Activated T-cell treated with anti-CD3 and anti-CD28 coated beads, Interleukin-2, amount 50 U/mL, for 1 hour (primary cell): ENCODE measurements around the gene CITED4.

Experiments
- DNase-seq: peaks from one replicate; pipeline ENCODE4 v3.0.0-alpha.2; 2020

Gene CITED4

DNA sequence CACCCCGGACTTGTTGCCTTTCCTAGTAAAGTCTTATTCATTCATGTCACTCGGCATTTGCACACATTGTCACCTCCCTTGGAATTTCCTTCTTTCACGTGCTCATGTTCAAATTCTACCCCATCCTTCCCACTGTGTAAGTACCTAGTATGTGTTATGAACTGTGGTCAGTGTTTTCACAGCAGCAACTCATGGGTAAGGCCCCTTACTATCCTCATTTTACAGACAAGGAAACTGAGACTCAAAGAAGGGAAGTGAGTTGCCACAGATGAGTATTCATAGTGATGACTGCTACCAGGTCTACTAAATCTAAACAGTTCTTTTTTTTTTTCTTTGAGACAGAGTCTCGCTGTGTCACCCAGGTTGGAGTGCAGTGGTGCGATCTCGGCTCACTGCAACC lies 10.5 kb downstream of the CITED4 start:
- no peak for DNase-seq

DNA sequence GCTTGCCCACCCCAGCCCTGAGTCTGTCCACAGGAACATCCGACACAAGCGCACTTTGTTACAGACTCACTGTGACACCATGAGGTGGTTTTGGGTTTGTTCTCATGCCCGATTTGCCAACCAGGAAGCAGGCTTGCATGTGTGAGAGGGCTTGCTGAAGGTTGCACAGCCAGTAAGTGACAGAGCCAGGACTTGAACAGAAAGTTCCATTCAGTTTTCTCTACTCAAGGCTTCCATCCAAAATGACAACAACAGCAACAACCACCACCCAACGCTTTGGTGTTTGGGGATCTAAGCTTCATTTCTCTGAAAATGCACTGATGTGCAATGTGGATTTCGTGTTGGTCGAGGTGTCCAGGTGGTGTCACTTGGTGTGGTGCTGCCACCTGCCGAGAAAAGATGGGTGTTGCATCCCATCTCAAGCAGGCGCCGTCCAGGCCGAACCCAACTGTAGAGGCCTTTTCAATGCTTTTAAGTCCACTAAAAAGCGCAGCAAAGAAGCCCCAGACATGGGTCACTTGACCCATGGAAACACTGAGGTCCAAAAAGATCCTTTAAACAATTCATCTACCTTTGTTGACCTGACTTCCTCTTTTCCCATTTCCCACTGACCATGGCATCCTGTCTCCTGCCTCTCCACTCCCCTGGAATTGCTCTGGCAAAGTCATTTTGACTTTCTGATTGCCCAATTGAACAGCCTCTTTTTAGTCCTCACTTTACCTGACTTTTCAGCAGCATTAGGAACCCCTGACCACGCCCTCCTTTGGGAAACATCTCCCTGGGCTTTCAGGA lies 12.2 kb downstream of the CITED4 start:
- peak; percentile 83 for DNase-seq

DNA sequence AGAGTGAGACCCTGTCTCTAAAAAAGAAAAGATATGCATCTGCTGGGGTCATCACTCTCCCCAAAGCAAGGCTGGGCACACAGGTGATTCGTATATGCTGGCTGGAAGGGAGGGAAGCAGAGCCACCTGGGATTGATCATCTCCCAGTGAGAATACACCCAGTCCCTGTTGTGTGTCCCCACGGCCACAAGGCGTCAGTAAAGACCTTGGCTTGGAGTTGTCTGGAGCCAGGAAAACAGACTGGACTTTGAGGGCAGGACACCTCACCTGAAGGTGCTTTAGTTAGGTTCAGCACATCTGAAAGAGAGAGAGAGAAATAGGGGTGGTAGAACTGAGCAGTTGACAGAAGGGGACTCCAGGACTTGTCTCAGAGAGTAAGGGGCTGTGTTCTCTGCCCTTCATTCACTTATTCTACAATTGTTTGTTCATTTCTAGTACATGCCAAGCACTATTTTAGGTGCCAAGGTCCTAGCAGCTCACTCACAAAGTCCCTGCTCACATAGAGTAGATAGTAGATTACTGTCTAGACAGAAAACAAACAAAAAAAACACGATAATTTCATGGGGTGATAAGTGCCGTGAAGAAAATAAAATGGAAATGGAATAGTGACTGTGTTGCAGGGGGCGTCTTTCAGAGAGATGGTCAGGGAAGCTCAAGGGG lies 13.5 kb downstream of the CITED4 start:
- no peak for DNase-seq

DNA sequence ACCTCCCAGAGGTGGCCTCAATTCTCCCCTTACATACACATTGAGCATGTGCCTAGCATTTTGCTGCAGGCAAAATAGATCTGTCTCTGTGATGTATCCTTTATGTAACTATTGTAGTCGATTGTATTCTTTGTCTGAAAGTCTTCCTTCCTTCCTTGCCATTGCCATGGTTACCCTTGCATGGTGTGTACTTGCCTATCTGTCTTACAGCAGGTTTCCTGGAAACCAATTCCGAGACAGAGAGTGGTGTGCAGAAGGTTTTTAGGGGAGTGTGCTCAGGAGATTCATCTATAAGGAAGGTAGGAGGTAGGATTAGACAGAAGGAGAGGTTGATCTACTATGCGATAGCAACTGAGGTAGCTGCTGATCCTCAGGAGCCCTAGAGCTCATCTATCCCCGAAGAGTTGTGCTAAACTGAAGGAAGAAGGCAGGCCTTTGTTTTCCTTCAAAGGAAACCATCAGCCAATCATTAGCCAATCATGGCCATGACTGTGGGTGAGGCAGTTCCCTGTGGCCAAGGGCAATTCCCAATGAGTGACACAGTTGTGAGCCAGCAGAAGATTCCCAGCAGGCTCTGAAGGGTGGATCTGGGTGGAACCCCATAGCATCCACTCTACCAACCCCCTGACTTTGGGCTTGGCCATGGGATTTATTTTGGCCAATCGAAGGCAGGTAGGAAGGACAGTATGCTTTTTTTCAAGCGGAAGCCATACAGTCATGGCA lies 15.0 kb downstream of the CITED4 start:
- DNase-seq, result no peak

DNA sequence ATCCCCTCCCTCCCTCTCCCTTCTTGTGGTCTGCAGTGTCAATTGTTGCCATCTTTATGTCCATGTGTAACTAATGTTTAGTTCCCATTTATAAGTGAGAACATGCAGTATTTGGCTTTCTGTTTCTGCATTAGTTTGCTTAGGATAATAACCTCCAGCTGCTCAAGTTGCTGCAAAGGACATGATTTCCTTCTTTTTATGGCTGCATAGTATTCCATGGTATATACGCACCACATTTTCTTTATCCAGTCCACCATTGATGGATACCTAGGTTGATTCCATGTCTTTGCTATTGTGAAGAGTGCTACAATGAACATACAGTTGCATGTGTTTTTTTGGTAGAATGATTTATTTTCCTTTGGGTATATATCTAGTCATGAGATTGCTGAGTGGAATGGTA lies 16.3 kb downstream of the CITED4 start:
- no peak for DNase-seq

DNA sequence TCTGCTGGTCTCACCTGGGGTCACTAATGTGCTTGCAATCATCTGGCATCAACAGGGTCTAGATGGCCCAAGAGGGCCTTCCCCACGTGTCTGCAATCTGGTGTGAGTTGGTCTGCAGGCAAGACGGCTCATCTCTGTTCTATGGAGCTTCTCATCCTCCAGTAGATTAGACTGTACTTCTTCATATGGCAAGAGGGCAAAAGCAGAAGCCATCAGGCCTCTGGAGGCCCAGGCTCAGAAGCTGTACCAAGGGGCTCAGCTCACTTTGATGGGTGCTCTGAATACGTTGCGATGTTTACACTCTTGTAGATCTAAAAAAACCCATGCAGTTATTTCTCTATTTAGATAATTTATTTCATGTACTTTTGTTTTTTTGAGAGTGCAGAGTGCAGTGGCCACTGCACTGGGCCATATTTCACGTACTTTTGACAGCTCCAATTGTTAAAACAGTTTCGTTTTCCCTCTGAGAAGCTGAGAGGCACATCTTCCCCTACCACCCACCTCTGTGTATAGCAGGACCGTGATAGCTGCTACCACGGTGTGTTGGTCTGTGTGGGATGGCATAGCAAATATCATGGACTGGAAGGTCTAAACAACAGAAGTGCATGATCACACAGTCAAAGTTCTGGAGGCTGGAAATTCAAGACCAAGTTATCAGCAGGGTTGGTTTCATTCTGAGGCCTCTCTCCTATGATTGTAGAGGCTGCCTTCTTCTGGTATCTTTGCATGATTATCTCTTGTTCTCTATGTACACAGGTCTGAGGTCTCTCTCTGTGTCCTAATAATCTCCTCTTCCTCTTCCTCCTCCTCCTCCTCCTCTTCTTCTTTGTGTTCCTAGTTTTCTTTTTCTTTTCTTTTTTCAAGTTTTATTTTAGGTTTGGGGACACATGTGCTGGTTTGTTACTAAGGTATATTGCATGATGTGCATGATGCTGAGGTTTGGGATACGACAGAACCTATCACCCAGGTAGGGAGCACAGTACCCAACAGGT lies 17.0 kb downstream of the CITED4 start:
- DNase-seq, result no peak

DNA sequence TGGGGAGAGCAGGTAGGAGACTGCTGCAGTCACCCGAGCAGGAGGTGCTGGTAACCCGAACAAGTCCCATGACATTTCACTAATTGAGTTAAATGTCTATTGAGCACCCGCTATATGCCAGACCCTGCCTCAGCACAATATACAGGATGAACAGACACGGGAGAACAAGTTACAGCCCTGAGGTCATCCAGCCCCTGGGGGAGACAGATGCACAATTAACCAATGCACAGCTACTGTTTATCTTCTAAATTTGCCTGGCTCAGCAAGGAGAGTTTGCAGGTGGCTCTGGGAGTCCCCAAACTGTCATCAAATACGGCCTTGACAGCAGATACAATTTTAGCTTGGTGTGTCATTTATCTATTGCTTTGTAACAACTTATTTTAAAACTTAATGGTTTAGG lies 18.1 kb downstream of the CITED4 start:
- no peak for DNase-seq

DNA sequence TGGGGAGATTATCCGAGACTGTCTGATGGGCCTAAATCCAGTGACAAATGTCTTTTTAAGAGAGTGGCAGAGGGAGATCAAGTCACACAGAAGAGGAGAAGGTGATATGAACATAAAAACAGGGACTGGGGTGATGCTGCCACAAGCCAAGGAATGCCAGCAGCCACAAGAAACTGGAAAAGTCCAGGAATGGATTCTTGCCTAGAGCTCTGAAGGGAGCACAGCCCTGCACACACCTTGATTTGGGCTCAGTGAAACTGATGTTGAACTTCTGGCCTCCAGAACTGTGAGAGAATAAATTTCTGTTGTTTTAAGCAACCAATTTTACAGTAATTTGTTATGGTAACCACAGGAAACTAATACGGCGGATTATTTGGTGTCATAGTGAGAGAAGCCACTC lies 19.5 kb downstream of the CITED4 start:
- no peak for DNase-seq

DNA sequence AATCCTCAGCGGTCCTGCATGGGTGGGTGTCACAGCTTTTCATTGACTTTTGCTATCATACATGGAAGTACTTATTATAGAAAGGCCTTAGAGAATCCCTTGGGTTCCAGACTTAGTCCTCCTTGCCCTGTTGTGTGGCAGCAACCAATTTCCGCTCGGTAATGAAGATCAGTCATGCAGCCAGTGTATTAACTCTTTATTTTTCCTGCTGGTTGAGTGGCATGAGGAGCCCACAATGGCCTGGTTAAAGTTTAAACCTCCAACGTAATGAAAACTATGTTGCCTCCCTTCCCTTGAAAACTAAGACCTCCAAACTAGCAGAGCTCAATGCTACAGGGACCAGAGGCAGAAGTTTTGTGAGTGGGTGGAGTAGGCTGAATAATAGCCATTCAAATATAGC lies 20.0 kb downstream of the CITED4 start:
- DNase-seq, result no peak

DNA sequence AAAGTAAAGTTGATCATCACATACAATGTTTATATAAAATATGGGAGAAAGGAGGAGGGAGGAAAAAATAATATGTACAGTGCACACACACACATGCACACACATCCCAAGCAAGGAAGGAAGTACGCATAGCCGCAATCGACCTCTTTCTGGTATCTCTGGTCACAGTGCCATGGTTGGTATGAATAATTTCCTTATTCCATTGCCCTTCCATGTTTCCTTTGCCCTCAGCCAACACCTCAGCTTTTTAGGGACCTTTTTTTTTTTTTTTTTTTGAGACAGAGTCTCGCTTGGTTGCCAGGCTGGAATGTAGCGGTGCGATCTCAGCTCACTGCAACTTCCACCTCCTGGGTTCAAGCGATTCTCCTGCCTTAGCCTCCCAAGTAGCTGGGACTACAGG lies 20.6 kb downstream of the CITED4 start:
- DNase-seq, result no peak

DNA sequence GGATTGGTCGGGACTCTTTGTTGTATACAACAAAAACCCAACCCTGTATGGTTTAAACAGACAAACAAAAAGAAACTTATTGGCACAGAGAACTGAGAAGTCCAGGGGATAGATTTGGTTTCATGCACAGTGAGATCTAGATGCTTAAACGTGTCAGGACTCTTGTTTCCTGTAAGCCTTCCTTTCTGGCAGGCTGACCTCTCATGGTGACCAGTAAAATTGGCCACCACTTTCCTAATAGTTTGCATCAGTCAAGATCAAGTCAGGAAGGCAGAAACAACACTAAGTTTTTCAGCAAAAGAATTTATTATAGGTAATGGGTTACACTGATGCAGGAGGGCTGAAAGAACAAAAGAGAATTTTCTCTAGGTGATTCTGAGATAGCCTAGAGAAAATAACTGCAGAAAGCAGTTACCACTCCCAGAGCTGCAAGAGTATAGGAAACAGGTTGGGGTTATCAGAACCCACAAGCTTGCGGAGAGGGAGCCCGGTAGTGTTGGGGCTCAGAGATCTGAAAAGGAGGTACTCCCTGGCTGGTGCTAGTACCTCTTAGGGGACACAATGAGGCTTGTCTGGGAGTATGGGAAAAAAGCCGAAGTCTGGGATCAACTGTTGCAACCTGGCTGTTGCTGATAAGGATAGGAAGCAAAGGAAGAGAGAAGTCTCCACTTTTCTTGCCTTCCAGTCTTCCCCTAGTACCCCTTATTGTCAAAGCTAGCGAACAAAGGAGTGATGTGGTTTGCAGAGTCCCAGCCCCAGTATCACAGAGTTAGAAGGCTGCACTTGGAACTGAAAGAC lies 21.4 kb downstream of the CITED4 start:
- no peak for DNase-seq

DNA sequence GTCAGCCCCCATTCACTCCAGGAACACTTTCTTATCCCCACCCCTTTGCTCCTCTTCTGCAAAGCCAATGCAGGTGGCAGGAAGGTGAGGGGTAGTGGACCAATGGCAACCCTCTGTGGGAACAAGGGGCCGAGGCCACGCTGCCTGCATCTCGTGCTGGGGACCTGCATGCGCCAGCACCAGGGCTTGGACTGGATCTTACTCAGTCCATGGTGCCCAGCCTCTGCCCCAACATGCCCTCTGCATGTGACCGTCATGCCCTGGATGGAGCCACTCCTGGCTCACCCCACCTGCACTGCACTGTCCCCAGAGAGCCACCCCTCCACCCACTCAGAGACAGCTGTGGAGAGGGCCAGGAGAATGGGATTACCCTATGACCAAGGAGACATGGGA lies 22.2 kb downstream of the CITED4 start:
- no peak for DNase-seq

DNA sequence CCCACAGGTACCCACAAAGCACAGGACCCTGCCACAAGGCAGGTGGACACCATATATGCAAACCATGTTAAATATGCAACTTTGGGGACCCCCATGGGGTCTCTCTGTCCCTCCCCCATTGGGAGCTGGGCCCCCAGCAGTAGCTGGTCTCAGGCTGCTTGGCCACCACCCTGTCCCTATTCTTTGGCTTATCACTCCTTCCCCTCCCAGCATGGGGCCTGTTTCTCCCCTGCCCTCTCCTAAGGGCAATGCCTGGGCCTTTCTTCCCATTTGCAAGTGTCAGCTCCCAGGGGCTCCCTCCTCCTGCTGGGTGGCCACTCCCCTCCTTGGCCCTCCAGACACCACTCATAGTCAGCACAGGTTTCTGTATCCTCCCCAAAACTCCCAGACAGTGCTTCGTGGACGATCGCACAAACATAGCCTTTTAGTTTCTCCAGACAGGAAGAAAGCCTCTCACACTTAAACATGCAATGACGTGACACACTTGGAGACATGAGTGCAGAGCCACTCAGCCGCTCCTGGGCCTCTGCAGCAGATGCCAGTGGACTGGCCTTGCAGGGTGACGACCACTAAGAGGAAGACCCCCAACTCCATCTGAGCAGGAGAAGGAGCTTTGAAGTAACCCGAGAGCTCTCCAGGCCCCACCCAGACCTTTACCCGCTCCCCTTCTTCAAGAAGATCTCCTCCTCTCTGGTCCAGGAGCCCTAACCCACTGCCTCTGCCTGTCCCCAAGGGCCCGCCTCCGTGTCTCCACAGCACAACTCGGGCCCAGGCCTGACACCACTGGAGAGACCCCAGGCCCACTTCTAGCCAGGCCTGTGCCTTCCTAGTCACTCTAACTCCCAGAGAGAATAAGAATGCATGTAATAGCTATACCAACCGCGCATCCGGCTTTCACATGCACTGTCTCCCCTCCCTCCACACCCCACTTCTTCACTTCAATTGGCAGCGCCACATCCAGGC lies 22.9 kb downstream of the CITED4 start:
- DNase-seq, result no peak

DNA sequence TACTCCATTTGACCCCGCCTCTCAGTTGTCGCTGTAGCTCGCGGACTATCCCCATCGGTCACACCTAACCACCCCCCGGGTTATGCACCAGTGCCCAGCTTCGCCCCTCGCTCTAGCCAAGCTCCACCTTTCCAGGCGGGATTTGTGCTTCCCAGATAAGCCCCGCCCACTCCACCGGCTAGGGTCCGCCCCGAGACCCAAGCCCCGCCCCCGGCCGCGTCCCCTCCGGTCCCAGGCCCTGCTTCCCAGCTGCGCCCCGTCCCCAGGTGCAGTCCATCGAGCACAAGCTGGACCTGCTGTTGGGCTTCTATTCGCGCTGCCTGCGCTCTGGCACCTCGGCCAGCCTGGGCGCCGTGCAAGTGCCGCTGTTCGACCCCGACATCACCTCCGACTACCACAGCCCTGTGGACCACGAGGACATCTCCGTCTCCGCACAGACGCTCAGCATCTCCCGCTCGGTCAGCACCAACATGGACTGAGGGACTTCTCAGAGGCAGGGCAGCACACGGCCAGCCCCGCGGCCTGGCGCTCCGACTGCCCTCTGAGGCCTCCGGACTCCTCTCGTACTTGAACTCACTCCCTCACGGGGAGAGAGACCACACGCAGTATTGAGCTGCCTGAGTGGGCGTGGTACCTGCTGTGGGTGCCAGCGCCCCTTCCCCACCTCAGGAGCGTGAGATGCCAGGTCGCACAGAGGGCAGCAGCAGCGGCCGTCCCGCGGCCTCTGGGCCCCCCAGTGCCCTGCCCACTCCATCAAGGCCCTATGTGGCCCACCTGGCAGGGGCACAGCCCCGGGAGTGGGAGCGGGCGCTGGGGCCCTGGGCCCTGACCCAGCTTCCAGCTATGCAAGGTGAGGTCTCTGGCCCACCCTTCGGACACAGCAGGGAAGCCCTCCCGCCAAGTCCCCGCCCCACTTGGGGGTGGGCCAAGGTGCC lies 23.9 kb downstream of the CITED4 start:
- no peak for DNase-seq

DNA sequence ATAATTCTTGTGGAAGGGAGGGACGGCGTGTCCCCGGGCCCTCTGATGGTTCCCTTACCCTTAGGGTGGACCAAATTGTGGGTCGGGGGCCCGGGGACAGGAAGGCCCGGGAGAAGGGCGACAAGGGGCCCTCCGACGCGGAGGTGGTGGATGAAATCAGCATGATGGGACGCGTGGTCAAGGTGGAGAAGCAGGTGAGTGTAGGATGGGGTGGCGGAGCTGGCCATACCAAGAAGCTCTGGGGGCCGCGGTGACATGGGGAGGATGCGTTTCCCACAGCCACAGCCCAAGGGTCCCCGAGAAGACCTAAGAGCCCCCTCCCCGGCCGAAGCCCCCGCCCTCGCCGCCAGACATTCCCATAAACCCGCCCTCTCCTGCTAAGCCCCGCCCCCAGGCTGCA lies 24.6 kb downstream of the CITED4 start:
- no peak for DNase-seq

DNA sequence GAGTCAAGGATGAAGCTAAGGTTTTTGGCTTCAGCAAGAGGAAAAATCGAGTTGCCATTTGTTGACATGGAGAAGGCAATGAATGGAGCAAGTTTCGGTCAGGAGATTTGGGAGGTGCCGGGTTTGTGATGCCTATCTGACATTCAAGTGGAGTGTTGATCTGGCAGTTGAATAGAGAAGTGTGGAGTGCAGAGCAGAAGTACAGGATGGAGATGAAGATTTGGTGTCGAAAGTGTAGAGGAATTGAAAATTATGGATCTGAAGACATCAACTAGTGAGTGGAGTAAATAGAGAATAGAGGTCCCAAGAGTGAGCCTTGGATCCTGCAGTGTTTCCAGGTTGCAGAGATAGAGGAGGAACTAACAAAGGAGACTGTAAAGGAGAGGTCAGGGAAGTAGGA lies 25.9 kb downstream of the CITED4 start:
- no peak for DNase-seq

DNA sequence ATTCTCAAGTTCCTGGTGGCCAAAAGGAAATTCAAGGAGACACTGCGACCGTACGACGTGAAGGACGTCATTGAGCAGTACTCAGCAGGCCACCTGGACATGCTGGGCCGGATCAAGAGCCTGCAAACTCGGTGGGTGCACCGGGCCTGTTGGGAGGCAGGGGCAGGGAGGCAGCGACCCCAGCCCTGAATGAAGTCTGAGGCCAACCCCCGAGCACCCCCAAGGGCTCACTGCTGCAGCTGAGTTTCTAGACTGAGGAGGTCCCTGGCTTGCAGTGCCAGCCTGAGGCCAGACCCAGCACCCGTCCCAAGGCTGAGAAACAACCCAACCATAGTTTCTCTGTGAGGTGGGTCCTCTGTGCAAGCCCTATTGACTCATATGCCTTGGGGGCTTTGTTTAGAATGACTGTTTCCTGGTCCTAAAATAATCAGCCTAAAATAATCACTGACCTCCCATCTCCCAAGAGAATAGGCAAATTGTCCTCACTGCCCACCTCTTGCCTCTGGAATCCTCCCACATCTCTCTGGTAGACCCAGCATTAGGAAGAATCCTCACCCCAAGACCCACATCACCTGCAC lies 27.1 kb downstream of the CITED4 start:
- DNase-seq, result no peak

DNA sequence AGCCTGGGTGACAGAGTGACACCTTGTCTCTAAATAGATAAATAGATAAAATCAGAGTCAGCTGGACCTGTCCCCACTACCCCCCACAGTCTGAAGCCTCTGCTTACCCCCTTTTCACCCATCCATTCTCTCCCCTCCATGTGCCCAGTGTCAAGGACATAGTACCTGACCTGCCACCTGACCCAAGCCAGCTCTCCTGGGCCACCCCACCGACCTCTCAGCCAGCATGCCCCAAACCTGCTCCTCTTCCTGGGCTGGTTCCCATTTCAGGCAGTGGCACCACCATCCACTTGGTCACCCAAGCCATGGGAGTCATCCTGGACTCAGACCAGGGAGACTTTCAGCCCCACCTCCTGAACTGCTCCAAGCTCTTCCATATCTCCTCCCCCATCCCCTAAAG lies 28.2 kb downstream of the CITED4 start:
- DNase-seq, result no peak
